ENCODE results near the gene EVI5.
"Not testable (repeated sequence)": the region's sequence is repeated elsewhere in the genome, so short reads cannot be mapped to it uniquely, and the experiment has no call there.

The EVI5 gene

GRCh38 chr1:92679980-92680379, 104.9 kb downstream of the EVI5 start:
- DNase-seq: no peak

DNA sequence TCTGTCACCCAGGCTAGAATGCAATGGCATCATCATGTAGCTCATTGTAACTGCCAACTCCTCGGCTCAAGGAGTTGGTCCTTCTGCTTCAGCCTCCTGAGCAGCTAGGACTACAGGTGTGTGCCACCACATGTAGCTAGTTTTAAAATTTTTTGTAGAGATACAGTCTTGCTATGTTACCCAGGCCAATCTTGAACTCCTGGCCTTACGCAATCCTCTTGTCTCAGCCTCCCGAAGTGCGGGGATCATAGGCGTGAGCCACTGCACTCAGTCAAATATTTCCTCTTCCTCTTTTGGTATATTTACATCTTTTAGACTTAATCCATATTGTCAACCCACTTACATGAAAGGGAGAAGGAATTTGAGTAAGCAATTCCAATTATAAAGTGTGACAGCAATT, 121.1 kb downstream of the EVI5 start:
- no peak for DNase-seq

- DNase-seq: no peak
Measured at GRCh38 chr1:92662048-92662447, 122.9 kb downstream of the EVI5 start.

DNA sequence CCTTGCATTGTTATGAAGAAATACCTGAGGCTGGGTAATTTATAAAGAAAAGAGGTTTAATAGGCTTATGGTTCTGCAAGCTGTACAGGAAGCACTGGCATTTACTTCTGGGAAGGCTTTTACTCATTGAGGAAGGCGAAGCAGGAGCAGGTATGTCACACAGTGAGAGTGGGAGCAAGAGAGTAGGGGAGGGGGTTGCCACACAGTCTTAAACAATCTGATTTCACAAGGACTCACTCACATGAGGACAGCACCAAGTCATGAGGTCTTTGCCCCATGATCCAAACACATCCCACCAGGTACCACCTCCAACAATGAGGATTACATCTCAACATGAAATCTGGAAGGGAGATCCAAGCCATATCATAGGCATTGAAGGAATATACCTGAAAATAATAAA, 127.2 kb downstream of the EVI5 start:
- DNase-seq: no peak

DNA sequence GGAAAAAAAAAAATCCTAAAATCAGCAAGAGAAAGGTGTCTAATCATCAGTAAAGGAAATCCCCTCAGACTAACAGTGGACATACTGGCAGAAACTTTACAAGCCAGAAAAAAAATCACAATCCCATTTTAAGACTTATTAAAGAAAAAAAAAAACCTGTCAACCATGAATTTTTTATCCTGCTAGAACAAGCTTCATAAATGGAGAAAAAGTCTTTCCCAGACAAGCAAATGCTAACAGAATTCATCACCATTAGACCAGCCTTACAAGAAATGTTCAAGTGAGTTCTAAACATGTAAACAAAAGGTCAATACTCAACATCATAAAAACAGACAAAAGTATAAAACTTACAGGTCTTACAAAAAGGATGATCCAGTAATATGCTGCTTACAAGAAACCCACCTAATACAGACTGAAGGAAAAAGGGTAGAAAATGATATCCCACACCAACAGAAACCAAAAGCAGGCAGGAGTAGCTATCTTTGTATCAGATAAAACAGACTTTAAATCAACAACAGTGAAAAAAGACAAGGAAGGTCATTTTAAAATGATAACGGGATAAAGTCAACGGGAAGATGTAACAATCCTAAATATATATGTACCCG, 129.6 kb downstream of the EVI5 start:
- DNase-seq: no peak

DNA sequence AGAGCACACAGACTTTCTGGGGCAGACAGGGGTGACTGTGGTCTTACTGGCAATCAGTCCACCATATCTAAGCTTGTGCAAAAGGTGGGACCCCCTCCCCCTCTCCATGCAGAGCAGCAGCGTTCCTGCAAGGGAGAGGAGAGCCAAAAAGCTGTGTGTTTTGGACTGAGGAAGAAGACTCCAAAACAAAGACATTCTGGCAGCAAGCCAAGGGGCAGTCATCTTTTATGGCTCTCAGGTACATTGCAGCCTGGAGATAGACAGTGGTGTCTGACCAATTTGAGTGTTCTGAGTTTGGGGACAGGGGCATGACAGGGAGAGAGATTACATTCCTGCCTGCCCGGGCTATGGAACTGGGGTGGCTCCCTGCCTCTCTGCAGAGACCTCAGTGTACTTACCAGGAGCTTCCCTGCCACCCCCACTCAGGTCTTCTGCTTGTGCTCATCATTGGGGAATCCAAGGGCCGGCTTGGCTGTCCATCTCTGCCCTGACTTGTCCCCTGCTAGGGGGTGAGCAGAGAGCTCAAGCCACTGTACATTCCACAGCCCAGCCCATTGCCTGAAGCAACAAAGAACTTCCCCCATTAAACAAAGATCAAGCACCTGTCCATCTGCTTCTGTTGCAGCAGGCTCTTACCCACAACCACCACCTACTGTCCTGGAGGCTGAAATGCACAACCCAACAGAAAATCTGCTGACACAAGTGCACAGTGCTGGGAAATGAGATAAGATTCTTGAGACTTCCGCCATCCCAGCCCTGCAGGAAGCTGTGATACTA, 131.1 kb downstream of the EVI5 start:
- no peak for DNase-seq

DNA sequence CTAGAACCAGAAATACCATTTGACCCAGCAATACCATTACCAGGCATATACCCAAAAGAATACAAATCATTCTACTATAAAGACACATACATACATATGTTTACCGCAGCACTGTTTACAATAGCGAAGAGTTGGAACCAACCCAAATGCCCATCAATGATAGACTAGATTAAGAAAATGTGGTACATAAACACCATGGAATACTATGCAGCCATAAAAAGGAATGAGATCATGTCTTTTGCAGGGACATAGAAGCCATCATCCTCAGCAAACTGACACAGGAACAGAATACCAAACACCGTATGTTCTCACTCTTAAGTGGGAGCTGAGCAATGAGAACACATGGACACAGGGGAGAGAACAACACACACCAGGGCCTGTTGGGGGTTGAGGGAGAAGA, 144.2 kb downstream of the EVI5 start:
- not testable (repeated sequence) for DNase-seq

GRCh38 chr1:92638498-92638897, 146.4 kb downstream of the EVI5 start:
- DNase-seq: no peak

- not testable (repeated sequence) for DNase-seq
Measured at GRCh38 chr1:92635203-92635602, 149.7 kb downstream of the EVI5 start.

- no peak for DNase-seq
Measured at GRCh38 chr1:92623187-92623778, 161.6 kb downstream of the EVI5 start.

- DNase-seq: no peak
Measured at GRCh38 chr1:92619466-92620189, 165.3 kb downstream of the EVI5 start.

DNA sequence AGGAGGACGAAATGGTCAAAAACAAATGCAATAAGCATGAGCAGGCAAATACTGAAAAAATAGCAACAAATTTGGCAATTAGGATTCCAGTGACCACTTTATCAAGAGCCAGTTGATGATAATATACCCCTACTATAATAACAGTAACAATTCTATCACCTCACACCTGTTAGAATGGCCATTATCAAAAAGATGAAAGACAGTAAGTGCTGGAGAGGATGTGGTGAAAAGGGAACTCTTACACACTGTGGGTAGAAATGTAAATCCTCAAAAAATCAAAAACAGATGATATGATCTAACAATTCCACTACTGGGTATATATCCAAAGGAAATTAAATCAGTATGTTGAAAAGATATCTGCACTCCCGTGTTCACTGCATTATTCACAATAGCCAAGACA, 183.9 kb downstream of the EVI5 start:
- DNase-seq: no peak

- DNase-seq: no peak
Measured at GRCh38 chr1:92599184-92599583, 185.7 kb downstream of the EVI5 start.

DNA sequence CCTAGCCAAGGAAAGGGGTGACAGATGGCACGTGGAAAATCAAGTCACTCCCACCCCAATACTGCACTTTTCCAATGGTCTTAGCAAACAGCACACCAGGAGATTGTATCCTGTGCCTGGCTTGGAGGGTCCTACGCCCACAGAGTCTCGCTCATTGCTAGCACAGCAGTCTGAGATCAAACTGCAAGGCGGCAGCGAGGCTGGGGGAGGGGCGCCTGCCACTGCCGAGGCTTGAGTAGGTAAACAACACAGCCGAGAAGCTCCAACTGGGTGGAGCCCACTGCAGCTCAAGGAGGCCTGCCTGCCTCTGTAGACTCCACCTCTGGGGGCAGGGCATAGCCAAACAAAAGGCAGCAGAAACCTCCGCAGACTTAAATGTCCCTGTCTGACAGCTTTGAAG, 195.5 kb downstream of the EVI5 start:
- DNase-seq: not testable (repeated sequence)

DNA sequence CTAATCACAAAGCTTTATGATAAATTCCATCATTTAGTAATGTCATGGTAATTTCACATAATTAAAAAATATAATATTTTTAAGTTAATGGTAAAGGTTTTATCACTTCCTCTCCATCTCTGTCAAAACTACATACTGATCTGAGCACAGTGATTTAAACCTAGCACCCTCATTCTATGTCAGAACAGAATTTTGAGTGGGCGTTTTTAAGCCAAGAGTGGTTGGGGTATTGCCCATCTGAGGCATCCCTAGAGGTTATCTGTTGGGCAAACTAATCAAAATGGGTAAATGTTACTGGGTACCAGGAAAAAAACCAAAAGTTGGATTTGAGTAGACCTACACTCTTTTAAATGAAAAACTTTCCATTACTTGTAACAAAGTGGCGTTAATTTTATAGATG, 197.5 kb downstream of the EVI5 start:
- DNase-seq: no peak

- no peak for DNase-seq
Measured at GRCh38 chr1:92585831-92586230, 199.1 kb downstream of the EVI5 start.

DNA sequence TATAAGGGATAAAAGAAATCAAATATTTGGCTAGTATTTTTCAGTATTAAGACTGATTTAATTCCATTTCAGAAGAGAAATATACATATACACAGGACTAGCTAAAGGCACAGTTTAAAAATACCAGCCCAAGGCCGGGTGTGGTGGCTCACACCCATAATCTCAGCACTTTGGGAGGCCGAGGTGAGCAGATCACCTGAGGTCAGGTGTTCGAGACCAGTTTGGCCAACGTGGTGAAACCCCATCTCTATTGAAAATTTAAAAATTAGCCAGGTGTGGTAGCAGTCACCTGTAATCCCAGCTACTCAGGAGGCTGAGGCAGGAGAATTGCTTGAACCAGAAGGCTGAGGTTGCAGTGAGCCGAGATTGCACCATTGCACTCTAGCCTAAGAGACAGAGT, 200.1 kb downstream of the EVI5 start:
- not testable (repeated sequence) for DNase-seq

DNA sequence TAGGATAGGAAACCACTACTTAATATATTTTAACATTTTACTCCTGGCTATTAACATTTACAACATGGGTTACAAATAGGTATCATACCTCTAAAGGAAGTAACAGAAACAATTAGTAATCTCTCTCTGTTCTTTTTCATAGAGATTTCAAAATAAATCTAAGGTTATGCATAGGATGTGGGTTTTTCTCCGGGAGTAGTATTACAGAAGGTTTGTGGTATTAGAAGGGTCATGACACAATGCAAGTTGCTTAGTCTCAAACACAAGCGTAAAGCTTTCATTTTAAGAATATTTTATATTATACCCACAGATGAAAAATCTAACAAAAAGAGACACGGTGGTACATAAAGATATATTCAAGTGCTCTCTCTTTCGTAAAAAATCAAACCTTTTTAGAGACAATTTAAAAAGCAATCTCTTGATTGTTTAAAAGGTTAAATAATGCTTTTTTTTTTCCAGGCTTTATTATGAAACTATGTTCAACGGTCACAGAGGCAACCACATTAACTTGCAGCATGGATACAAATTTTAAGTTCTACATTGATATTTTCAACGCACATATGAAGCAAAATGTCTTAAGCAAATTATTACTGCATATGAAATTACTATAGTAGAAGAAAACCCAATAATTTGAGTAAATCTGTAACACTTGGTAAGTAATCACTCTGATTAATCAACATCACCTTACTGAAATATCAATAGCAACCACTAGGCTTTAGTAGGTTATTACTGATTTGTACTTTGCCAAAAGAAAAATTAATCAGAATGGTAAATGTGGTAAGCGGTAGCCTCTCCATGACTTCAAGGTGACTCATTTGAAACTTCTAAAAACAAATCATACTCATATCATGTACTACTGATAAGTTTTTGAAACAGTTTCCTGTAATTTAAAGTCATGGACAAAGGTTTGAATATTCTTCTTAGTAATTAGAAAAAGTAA, 200.8 kb downstream of the EVI5 start:
- DNase-seq: no peak

- DNase-seq: no peak
Measured at GRCh38 chr1:92577261-92577895, 207.5 kb downstream of the EVI5 start.

- DNase-seq: no peak
Measured at GRCh38 chr1:92575123-92575522, 209.8 kb downstream of the EVI5 start.

DNA sequence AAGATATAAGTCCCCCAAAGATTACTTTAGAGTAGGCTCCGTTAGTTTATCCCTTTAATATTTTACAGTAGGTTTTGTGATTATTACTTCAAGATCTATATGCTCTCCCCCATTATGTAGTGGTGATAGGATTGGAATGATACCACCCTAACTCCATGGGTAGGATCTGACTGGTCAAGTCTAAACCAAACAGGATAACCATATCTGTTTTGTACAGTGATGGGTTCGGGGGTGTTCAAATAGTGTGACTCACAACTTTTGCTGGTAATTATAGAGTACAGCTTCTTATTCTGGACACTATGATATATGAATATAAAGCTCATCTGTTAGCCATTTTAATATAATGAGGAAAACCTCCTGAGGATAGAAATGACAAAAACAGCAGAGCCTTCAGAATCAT, 212.4 kb downstream of the EVI5 start:
- no peak for DNase-seq

GRCh38 chr1:92571578-92571977, 213.3 kb downstream of the EVI5 start:
- DNase-seq: no peak

Measured in GOT3 (cell line).